Activated T-cell treated with anti-CD3 and anti-CD28 coated beads, Interleukin-2, amount 50 U/mL, for 4 hours (primary cell): ENCODE measurements around the gene SOS2. TPM values are rescaled to one million over a fixed set of nuclear protein-coding genes. Genes with fewer than 3 reads are reported as not detected.
A peak's percentile ranks its signal among the peaks of the same experiment; 100 is the strongest.

Experiments used
- ATAC-seq, 2 donors: fragments of 200-7000 bp; cut with Tn5 transposase; one replicate each; pipeline ENCODE4 v1.10.0; 2021
- DNase-seq: peaks from one replicate; pipeline ENCODE4 v3.0.0-alpha.2; 2020
- H3K27me3 Mint-ChIP-seq: one replicate; pipeline ENCODE4 v1.8.0; 2021; ENCODE audit warnings: low read depth, mixed read lengths
- H3K36me3 Mint-ChIP-seq: one replicate; pipeline ENCODE4 v1.8.0; 2022; ENCODE audit warnings: mixed read lengths; ENCODE audit not compliant: insufficient read depth
- H3K4me1 Mint-ChIP-seq: one replicate; pipeline ENCODE4 v1.8.0; 2021; ENCODE audit warnings: low read depth, mixed read lengths
- H3K4me3 Mint-ChIP-seq: one replicate; pipeline ENCODE4 v1.8.0; 2021; ENCODE audit warnings: mild to moderate bottlenecking, moderate library complexity, mixed read lengths
- H3K9me3 Mint-ChIP-seq: one replicate; pipeline ENCODE4 v1.8.0; 2021; ENCODE audit warnings: mixed read lengths
- total RNA-seq, 3 donors: library from RNA; stranded (reverse); gene quantifications; one replicate each; pipeline ENCODE4 v1.2.1, GENCODE V29; 2021

SOS2 gene
- total RNA-seq, 3 donors from 2014 or later: 6.6 to 11.2 (median 8.3) TPM

DNA sequence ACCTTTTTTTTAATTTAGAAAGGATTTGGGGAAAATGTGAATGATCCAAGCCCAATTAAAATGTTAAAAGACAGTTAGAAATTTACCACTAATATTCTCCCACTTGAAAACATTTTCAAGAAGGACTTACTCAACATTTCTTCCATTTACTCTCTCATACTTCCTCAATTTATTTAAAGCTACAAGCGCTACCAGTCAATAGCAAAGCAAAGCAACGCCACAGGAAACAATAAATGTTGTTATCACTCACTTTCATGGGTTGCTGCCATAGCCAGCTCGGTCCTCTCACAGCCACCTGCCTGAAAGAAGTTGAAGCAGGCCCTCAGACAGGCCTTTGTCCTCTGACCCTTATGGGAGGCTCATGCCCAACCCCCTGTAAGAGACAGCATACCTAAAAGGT is 6.0 kb upstream of the SOS2 start:
- H3K4me3 Mint-ChIP-seq: no peak overlapping the region
- H3K4me1 Mint-ChIP-seq: peaks cover 11% of the 10 kb centered on the region
- no peaks in the 10 kb centered on the region for H3K9me3 Mint-ChIP-seq
- no peaks in the 10 kb centered on the region for H3K36me3 Mint-ChIP-seq
- no peak for DNase-seq
- ATAC-seq: no peak
- no peaks in the 10 kb centered on the region for H3K27me3 Mint-ChIP-seq

DNA sequence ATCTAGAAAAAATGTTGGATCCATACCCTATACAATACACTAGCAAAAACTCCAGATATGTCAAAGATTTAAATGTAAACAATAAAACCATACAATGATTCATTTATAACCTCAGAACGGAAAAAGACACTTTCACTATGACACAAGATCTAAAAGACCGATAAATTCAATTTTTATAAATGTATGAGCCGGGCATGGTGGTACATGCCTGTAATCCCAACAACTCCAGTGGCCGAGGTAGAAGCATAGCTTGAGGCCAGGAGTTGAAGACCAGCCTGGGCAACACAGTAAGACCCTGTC is 2.5 kb upstream of the SOS2 start:
- Mint-ChIP-seq H3K9me3 (peaks cover under 1% of the 10 kb centered on the region), H3K36me3 (peaks cover under 1% of the 10 kb centered on the region), H3K4me3 (peak overlapping the region; percentile 54), H3K4me1 (peaks cover 29% of the 10 kb centered on the region), H3K27me3 (no peaks in the 10 kb centered on the region)
- peak; percentile 4 to 7 for ATAC-seq
- DNase-seq: no peak

DNA sequence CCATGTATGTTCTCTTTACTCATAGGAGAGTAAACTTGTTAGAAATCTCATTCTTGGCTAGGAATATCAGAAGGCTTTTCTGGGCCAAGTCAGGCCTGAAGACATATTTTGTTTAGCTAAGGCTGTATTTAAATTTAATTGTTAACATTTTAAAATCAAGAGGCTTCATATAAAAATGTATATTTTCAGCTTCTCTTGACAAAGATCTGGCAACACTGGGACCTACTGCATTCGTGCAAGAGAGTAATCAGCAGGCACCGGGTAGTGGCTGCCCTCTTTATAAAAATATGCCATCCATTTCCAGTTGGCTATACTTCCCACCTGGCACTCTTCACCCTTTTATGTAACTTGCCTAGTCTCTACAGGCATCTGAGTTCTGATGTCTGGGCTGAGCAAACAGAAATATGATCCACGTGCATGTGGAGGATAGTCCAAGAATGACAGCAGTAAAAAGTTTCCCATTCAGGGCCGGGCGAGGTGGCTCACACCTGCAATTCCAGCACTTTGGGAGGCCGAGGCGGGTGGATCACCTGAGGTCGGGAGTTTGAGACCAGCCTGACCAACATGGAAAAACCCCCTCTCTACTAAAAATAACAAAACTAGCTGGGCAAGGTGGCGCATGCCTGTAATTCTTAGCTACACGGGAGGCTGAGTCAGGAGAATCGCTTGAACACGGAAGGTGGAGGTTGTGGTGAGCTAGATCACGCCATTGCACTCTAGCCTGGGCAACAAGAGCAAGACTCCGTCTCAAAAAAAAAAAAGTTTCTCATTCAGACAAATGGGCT is 2.0 kb upstream of the SOS2 start:
- peaks cover 3% of the 10 kb centered on the region for H3K9me3 Mint-ChIP-seq
- peaks cover 35% of the 10 kb centered on the region for H3K4me1 Mint-ChIP-seq
- DNase-seq: no peak
- peak overlapping the region; percentile 54 for H3K4me3 Mint-ChIP-seq
- ATAC-seq: peak in 1 of 2 donors; percentile 9
- peaks cover 4% of the 10 kb centered on the region for H3K36me3 Mint-ChIP-seq
- H3K27me3 Mint-ChIP-seq: no peaks in the 10 kb centered on the region

DNA sequence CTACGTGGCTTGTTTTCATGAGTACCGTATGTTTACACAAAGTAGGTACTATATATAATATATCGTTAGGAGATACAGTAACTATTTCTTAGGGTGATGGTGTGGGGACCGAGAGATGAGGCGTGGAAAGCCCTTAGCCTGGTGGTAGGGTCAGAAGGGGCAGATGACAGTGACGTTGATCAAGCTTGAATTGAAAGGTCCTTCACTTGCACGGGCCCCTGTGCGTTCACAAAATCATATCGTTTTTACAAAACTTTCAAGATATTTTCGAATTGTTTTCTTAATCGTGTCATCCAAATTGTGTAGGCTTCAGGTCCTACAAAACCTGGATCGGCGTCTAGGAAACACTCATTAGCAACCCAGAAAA is 881 bp upstream of the SOS2 start:
- Mint-ChIP-seq H3K9me3 (peaks cover 3% of the 10 kb centered on the region), H3K4me3 (peak overlapping the region; percentile 79), H3K27me3 (no peaks in the 10 kb centered on the region), H3K36me3 (peaks cover 4% of the 10 kb centered on the region), H3K4me1 (peaks cover 39% of the 10 kb centered on the region)
- ATAC-seq (no peak), DNase-seq (no peak)

DNA sequence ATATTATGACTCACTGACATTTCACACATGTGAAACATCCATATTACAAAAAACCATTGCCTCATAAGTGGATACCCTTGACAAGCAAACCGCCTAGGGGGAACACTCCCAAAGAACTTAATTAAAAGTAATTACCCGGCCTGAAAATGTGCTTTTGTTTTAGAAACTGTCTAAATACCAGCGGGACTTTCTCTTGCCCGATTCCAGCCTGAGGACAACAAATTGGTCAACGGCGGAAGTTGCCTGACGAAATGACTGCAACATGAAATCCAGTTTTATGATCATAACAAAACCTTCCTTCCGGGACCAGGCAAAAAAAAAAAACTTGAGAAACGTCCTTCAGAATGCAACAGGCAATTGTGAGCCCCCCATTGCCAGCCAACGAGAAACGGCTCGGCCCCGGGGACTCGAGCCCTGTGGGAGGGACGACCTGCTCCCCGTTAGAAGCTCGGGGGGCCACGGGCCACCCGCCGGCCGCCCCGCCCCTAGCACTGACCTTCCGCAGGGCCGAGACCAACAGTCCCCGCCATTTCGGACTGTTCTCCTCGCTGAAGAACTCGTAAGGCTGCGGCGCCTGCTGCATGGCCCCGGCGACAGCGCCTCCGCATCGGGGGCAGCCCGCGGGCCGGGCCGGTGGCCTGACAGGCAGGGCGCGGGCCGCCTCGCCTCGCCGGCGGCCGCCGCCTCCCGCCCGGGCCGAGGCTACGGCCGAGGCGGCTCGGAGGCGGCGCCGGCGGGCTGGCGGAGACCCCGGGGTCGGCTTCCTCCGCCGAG is 490 bp downstream of the SOS2 start:
- Mint-ChIP-seq H3K27me3 (no peaks in the 10 kb centered on the region), H3K9me3 (peaks cover 3% of the 10 kb centered on the region), H3K4me3 (peak overlapping the region; percentile 80), H3K4me1 (peaks cover 50% of the 10 kb centered on the region), H3K36me3 (peaks cover 4% of the 10 kb centered on the region)
- peak; percentile 25 to 32 for ATAC-seq
- peak; percentile 8 for DNase-seq

DNA sequence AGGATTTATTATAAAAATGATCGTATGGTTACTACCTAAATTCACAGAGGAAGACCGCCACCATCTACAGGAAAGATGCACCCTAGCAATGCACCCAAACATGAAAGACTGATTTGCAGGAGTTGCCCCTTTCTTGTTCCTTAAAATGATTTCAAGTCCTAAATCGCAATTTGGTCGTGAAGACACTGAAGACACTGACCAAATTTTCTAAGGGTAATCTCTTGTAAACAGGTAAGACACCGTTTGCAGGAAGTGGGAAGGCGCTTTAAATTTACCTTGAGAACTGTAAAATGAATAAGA is 1.0 kb downstream of the SOS2 start:
- Mint-ChIP-seq H3K36me3 (peaks cover 4% of the 10 kb centered on the region), H3K4me3 (peak overlapping the region; percentile 80), H3K4me1 (peaks cover 54% of the 10 kb centered on the region), H3K9me3 (peaks cover 3% of the 10 kb centered on the region), H3K27me3 (no peaks in the 10 kb centered on the region)
- no peak for ATAC-seq
- DNase-seq: no peak

DNA sequence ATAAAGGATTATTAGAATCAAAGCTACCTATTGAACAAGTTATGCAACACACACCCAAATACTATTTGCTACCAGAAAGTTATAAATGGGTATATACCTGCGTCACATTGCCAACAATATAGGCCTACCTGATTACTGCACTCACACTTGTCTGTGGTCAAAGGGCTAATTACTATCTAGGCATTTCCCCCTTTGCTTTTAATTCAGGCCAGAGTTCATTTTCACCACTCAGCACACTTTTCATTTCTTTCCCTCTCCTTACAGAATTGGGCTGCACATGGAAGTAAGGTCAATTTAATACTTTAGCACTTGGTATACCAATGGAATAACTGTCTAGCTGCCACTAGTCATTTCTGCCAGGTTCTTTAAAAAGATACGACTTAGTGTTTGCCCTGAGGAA is 1.7 kb downstream of the SOS2 start:
- ATAC-seq: no peak

DNA sequence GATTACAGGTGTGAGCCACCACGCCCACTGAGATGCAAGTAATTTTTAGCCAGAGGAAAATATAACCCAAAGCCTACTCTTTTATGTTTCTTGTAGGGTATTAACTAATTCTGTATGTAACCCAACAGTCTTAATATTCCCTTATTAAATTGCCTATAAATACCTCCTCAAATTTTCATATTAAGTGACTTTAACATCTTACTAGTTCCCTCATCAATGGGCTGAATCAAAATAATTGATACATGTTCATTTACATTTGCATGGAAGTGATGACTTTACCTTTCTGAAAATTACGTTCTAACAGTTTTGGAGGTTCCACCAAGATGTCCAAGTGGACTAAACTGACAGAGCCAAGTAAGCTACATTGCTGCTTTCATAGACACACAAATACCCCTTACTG is 3.1 kb downstream of the SOS2 start:
- H3K9me3 Mint-ChIP-seq: peaks cover 3% of the 10 kb centered on the region
- DNase-seq (no peak), ATAC-seq (no peak)
- peaks cover 51% of the 10 kb centered on the region for H3K4me1 Mint-ChIP-seq
- no peak overlapping the region for H3K4me3 Mint-ChIP-seq
- H3K36me3 Mint-ChIP-seq: peaks cover 4% of the 10 kb centered on the region
- no peaks in the 10 kb centered on the region for H3K27me3 Mint-ChIP-seq

More for the DNA sequence above, 1.7 kb downstream of the SOS2 start:
- Mint-ChIP-seq H3K27me3 (no peaks in the 10 kb centered on the region), H3K4me1 (peaks cover 54% of the 10 kb centered on the region), H3K4me3 (peak overlapping the region; percentile 58), H3K9me3 (peaks cover 3% of the 10 kb centered on the region), H3K36me3 (peaks cover 4% of the 10 kb centered on the region)
- no peak for DNase-seq

DNA sequence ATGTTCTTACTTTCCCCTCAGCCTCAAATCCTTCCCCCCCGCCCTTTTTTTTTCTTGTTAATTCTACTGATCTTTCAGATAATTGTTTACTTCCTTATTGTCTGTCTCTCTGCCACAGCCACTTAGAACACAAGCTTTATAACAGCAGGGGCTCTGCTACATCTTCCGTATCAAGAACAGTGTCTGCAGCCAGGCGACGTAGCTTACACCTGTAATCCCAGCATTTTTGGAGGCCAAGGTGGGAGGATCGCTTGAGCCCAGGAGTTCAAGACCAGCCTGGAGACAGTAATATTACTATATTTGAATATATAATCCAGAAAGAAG is 5.4 kb downstream of the SOS2 start:
- Mint-ChIP-seq H3K27me3 (no peaks in the 10 kb centered on the region), H3K4me3 (no peak overlapping the region), H3K9me3 (peaks cover 3% of the 10 kb centered on the region), H3K36me3 (peaks cover 13% of the 10 kb centered on the region), H3K4me1 (peaks cover 54% of the 10 kb centered on the region)
- DNase-seq: no peak
- no peak for ATAC-seq

DNA sequence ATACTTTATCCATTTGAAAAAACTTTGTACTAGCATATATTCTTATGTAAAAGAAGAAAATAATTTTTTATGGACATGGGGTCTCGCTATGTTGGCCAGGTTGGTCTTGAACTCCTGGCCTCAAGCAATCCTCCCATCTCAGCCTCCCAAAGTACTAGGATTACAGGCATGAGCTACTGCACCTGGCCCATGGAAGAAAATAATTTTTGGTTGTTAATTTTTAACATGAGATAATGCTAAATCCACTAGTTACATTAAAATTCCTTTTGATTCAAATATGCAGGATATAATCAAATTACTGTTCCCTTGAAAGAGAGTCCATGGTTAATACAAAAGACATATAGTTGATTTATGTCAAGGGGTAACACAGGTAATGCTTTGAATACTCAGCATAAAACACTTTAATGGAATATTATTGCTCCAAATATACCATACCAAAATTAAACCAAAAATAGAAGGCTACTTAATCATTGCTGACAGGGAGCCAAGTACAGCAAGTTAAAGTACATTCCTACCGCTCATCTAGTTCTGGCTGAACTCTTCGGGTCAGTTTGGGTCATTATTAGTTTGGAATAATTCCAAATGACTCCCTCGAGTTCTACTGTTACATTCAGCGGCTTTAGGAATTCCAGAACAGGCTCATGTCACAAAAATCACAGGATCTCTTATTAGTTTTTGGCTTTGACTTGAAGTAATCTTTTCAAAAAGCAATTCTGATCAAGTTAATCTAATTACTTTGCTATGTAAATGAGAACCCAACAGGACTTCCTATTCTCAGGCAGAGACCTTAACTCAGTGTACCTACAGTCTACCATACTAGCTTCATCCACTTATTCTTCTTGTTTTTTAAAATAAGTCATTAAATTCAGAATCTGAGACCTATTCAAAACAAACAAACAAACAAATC is 6.1 kb downstream of the SOS2 start:
- peaks cover 13% of the 10 kb centered on the region for H3K36me3 Mint-ChIP-seq
- no peaks in the 10 kb centered on the region for H3K27me3 Mint-ChIP-seq
- H3K4me1 Mint-ChIP-seq: peaks cover 54% of the 10 kb centered on the region
- DNase-seq: no peak
- ATAC-seq: no peak
- H3K9me3 Mint-ChIP-seq: peaks cover 3% of the 10 kb centered on the region
- no peak overlapping the region for H3K4me3 Mint-ChIP-seq

DNA sequence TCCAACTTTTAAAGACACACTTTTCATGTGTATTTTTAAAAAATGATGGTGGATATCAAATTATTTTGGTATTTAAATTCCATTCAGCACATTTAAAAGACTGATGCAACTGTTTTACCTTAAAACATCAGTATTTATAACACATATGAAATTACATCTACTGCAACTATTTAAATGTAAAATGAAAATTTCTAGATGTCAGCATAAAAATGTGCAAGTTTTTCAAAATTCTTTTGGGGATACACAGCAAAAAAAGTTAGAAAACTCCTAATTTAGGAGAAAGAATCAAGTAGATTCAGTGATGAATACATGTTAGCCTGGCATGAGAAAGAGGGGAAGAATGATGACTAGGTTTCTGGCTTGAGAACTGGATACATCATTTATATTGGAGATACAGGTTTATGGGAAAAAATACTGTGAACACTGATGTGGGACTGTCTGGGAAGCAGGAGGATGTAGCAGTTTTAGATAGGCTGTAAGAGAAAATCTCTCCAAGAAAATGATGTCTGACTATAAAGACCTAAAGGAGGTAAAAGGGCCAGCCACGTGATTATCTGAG is 9.2 kb downstream of the SOS2 start:
- H3K4me1 Mint-ChIP-seq: peaks cover 38% of the 10 kb centered on the region
- peaks cover 11% of the 10 kb centered on the region for H3K36me3 Mint-ChIP-seq
- H3K9me3 Mint-ChIP-seq: no peaks in the 10 kb centered on the region
- ATAC-seq (no peak), DNase-seq (no peak)
- H3K4me3 Mint-ChIP-seq: no peak overlapping the region
- H3K27me3 Mint-ChIP-seq: no peaks in the 10 kb centered on the region

DNA sequence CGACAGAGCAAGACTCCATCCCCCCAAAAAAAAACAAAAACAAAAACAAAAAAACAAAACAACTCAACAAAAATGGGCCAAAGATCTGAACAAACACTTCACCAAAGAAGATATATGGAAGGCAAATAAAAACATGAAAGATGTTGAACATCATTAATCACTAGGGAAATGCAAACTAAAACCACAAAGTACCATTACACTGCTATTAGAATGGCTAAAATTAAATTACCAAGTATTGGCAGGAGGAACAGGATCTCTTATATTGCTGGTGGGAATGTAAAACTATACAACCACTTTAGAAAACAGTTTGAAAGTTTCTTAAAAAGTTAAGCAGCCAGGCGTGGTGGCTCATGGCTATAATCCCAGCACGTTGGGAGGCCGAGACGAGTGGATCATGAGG is 12.9 kb downstream of the SOS2 start:
- no peak for ATAC-seq
- DNase-seq: no peak
- H3K4me3 Mint-ChIP-seq: no peak overlapping the region
- H3K36me3 Mint-ChIP-seq: peaks cover 15% of the 10 kb centered on the region
- peaks cover 29% of the 10 kb centered on the region for H3K4me1 Mint-ChIP-seq
- H3K27me3 Mint-ChIP-seq: no peaks in the 10 kb centered on the region
- H3K9me3 Mint-ChIP-seq: no peaks in the 10 kb centered on the region

DNA sequence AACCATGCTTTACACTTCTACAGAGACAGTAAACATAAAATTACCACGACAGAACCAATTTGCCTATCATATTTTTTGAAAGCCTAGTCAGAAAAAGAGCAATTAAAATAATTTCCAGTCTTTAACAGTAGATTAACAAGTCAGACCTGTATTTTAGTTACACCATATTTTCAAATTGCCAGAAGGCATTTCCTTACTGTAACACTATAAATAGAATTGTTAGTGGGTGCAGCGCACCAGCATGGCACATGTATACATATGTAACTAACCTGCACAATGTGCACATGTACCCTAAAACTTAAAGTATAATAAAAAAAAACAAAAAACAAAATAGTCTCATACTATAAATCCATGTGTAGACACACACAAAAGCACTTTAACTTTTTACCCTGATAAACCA is 16.0 kb downstream of the SOS2 start:
- Mint-ChIP-seq H3K4me3 (no peak overlapping the region), H3K4me1 (peaks cover 21% of the 10 kb centered on the region), H3K9me3 (no peaks in the 10 kb centered on the region), H3K27me3 (no peaks in the 10 kb centered on the region), H3K36me3 (peaks cover 10% of the 10 kb centered on the region)
- ATAC-seq: no peak
- no peak for DNase-seq

DNA sequence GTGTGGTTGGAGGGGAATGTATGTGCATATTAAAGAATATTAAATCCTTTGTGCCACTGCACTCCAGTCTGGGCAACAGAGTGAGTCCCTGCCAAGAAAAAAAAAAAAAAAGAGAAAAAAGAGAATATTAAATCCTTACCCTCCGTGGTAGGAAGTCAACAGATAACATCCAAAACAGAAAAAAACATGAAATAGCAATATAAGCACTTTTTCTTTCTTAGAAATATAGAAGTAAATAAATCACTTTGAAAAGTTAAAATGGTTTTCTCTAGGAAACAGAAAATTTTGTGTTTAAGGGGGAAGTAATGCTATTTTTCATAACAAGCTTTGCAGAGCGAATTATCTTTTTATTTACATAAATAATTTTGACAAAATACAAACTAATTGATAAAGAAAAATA is 17.6 kb downstream of the SOS2 start:
- peaks cover 9% of the 10 kb centered on the region for H3K36me3 Mint-ChIP-seq
- DNase-seq: no peak
- no peaks in the 10 kb centered on the region for H3K9me3 Mint-ChIP-seq
- H3K4me1 Mint-ChIP-seq: peaks cover 19% of the 10 kb centered on the region
- H3K27me3 Mint-ChIP-seq: no peaks in the 10 kb centered on the region
- H3K4me3 Mint-ChIP-seq: no peak overlapping the region
- no peak for ATAC-seq
